Left hindlimb (tissue), 1 donor: ENCODE measurements around the gene PRSS8.
A peak's percentile ranks its signal among the peaks of the same experiment; 100 is the strongest.
"Not testable (repeated sequence)": the region's sequence is repeated elsewhere in the genome, so short reads cannot be mapped to it uniquely, and the experiment has no call there.

Source experiments
- DNase-seq: peaks from one replicate; pipeline ENCODE4 v3.0.0-alpha.2; 2018

PRSS8 gene

GRCh38 chr16:31127182-31127581, 8.3 kb downstream of the PRSS8 start:
- no peak for DNase-seq

- DNase-seq = no peak
Measured at GRCh38 chr16:31125844-31126243, 9.7 kb downstream of the PRSS8 start.

DNA sequence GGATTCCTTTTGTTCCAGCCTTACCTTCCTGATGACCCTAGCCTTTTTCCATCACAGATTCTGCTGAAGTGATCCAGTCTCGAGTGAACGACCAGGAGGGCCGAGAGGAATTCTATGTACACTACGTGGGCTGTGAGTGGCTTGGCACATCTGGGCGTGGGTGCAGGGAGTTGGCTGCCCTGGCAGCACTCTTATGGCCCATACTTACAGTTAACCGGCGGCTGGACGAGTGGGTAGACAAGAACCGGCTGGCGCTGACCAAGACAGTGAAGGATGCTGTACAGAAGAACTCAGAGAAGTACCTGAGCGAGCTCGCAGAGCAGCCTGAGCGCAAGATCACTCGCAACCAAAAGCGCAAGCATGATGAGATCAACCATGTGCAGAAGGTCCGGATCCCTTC, 15.4 kb downstream of the PRSS8 start:
- peak; percentile 16 for DNase-seq

GRCh38 chr16:31118223-31119155, 17.0 kb downstream of the PRSS8 start:
- peak; percentile 21 for DNase-seq

DNA sequence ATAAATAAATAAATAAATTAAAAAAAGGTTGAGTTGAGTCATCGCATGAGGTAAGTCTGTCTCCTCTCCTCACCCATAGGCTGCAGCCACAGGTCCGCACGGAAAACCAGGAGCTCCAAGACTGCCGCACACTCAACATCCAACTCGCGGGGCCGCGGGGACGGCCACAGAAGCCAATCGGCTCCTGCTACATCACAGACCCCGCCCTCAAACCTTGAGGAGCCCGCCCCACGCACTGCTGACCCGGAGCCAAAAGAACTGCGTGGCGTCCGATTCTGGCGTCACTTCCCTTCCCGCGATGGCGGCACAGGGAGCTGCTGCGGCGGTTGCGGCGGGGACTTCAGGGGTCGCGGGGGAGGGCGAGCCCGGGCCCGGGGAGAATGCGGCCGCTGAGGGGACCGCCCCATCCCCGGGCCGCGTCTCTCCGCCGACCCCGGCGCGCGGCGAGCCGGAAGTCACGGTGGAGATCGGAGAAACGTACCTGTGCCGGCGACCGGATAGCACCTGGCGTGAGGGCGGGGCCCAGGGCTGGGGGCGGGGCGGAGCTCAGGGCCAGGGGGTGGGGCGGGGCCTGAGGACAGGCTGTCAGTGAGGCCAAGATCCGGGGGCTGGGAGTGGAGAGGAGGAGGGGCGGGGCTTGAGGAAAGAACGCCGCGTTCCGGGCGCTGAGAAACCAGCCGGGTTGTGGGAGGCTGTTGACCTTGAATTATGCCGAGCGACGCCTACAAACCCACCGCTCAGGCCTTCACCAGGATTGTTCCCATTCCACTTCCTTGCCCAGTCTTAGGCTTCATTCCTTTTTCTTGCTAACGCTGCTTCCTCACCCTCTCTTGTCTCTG, 17.9 kb downstream of the PRSS8 start, which contains the start of gene KAT8:
TSS of gene KAT8 (plus strand) at position 281 of the 839 bp plus-strand sequence. CDS start at position 299, 18 bp downstream.
- peak; percentile 99 for DNase-seq

GRCh38 chr16:31114468-31114867, 21.1 kb downstream of the PRSS8 start:
- no peak for DNase-seq

GRCh38 chr16:31113121-31114120, 22.1 kb downstream of the PRSS8 start:
- no peak for DNase-seq

- DNase-seq = no peak
Measured at GRCh38 chr16:31112711-31113110, 22.8 kb downstream of the PRSS8 start.

DNA sequence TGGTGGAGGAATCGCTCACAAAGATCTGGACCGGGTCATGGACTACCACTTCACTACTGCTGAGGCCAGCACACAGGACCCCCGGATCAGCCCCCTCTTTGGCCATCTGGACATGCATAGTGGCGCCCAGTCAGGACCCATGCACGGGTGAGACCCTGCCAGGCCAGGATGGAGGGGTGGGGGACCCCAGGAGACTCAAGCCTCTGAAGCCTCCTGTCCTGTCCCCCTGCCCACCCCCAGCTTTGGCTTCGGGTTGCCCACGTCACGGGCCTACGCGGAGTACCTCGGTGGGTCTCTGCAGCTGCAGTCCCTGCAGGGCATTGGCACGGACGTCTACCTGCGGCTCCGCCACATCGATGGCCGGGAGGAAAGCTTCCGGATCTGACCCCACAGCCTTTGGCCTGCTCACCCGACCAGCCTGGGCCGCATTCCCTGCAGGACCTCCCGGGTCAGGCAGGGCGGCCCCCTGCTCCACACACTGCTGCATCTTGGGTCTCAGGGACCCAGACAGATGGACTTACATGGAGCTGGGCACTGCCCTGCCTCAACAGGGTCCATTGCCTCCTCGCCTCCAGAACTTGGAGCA, 23.6 kb downstream of the PRSS8 start:
- DNase-seq = no peak

DNA sequence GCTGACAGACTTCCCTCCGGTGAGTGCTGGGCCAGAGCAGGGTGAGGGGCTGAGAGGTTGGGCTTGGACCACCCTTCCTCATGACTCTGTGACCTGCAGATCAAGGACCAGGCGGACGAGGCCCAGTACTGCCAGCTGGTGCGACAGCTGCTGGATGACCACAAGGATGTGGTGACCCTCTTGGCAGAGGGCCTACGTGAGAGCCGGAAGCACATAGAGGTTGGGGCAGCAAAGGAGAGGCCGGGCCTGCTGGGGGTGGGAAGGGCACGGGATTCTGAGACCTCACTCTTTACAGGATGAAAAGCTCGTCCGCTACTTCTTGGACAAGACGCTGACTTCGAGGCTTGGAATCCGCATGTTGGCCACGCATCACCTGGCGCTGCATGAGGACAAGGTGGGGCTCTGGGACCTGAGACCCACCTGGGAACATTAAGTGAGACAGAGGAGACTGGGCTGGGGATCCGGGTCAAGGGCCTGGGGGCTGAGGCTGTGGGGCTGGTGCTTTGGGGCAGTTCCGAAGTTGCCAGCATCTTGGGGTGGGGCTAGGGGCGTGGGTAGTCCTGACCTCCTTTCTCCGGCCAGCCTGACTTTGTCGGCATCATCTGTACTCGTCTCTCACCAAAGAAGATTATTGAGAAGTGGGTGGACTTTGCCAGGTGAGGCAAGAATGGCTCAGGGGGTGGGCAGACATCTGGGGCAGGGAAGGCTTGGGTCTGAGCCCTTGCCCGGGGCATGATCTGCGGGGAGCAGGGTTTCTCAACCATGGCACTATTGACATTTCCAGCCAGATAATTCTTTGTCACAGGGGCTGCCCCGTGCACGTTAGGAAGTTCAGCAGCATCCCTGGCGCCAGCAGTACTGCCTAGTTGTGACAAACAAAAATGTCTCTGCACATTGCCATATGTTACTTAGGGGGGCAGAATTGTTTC, 25.2 kb downstream of the PRSS8 start:
- no peak for DNase-seq

DNA sequence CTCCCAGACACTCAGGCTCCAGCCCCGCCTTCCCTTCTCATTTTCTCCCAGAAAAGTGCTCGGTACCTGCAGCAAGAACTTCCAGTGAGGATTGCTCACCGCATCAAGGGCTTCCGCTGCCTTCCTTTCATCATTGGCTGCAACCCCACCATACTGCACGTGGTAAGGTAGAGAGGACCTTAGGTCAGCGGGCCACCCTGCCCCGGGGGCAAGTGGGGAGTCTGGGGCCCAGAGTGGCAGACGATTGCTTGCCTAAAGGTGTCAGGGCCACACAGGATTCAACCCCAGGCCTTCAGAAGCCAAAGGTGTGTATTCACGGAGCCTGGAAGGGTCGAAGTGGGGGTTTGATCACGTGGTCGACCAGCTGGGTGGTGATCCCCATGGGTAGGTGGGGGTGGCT, 25.9 kb downstream of the PRSS8 start:
- DNase-seq = no peak

DNA sequence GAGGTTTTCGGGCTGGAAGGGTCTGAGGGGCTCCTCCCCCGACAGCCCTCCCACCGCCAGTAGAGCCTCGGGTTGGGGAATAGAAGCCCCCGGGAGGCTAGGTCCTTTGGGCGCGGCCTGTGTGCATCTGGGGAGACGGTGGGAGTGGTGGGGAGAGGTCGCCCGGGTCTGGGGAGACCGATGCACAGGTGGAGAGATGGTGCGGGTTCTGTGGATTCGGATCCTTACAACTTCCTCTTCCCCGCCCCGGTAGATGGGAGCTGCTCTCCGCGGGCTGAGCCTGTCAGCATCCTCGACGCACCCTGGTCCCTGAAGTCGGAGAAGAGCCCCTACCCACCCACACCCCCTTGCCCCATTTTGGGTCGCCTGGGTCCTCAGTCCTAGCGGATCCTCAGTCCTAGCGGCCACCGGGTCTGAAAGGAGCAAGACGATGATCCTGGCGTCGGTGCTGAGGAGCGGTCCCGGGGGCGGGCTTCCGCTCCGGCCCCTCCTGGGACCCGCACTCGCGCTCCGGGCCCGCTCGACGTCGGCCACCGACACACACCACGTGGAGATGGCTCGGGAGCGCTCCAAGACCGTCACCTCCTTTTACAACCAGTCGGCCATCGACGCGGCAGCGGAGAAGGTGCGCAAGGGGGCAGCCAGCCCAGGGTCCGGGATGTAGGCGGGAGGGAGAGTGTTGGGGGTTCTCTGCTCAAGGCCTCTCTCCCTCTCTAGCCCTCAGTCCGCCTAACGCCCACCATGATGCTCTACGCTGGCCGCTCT, 26.6 kb downstream of the PRSS8 start:
- DNase-seq = no peak

DNA sequence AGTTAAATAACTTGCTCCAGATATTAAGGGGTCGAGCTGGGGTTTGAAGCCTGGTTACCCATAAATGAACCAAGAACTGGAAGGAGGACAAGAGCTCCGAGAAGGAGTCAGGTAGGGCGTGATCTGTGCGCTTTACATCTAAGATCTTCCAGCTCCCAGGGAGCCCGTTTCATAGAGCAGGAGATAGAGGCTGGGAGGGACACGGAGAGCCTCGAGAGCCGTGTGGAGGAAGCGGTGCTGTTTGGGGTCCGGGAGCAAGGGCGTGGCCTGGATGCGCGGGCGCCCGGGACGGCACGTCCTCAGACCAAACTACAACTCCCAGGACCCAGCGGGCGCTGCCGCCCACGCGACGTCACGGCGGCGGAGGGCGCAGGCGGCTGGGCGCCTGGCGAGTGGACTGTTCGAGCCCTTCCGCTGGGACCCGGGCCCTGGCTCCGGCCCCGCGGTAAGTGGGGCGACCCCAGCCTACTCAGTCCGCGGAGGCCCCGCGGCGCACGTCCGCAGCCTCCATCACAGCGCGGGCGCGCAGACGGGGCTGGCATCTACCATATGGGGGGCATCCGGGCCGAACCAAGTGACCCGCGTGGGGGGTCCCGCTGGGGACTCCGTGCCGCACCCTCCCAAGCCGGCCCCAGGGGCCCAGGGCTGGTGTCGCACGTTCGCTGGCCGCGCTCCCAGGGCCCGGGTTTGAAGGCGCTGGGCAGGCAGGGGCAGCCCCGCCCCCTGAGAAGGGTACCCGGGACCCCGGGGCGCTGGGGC, 27.3 kb downstream of the PRSS8 start, which contains the start of gene BCKDK:
TSS of gene BCKDK (plus strand) at position 352 of the 759 bp plus-strand sequence. CDS start 838 bp downstream, outside the sequence.
- DNase-seq = peak; percentile 81

GRCh38 chr16:31107465-31107867, 28.1 kb downstream of the PRSS8 start:
- DNase-seq = no peak

DNA sequence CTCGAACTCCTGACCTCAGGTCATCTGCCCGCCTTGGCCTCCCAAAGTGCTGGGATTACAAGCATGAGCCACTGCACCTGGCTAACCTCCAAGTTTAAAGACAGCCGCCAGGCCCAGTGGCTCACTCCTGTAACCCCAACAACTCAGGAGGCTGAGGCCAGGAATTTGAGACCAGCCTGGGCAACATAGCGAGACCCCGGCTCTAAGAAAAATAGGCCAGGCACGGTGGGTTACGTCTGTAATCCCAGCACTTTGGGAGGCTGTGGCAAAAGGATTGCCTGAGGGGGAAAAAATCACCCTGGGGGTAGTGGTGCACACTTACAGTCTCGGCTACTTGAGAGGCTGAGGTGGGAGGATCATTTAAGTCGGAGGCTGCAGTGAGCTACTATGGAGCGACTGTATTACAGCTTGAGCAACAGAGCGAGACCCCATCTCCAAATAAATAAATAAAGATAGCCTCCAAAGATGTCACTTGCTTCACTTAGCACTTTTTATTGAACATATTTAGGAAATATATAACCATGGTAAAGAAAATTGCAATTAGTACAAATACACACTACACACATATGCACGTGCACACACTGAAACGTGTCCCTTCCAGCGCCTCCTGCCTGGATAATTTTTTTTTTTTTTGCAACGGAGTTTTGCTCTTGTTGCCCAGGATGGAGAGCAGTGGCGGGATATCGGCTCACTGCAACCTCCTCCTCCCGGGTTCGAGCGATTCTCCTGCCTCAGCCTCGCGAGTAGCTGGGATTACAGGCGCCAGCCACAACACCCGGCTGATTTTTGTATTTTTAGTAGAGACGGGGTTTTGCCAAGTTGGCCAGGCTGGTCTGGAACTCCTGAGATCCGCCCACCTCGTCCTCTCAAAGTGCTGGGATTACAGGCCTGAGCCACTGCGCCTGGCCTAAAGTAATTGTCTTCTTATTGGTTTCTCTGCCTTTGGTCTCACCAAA, 28.7 kb downstream of the PRSS8 start:
- no peak for DNase-seq

DNA sequence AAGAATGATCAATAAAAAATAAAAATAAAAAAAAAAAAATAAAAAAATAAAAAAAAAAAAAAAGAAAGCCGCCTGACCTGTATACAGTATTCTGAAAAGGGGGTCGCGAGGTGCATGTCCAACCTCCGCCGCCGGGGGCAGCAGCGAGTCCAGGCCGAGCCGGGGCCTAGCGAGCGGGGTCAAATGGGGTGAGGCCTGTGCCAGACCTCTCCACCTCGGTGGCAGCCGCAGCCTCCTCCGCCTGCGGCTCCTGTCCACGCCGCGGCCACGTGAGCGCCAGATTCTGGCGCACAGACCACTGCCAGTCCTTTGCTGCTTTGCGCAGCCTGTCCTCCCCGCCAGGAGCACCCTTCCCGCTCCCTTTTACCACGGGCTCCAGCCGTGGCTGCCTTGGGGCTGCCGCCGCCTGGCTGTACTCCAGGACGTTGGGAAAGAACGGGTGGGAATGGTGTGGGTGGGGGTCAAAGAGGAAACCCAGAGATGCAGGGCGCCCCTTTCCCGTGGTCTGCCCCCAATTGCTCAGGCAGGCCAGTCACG, 29.8 kb downstream of the PRSS8 start:
- peak; percentile 77 for DNase-seq

- DNase-seq = not testable (repeated sequence)
Measured at GRCh38 chr16:31100876-31101641, 34.5 kb downstream of the PRSS8 start.
